Hepatocyte (in vitro differentiated cells): Measurements from ENCODE around the gene TBPL1. TPM values are rescaled to one million over a fixed set of nuclear protein-coding genes. Genes with fewer than 3 reads are reported as not detected.

Experiments used
- DNase-seq: peaks from one replicate; pipeline ENCODE4 v3.0.0-alpha.2; 2016; ENCODE audit warnings: low spot score
- H2AFZ ChIP-seq: fragments of 200-600 bp; sonication (generic); 2 replicates; pipeline ENCODE4 v1.6.0; 2016; ENCODE audit warnings: antibody characterized with exemption, mild to moderate bottlenecking
- H3K27ac ChIP-seq: fragments of 200-600 bp; sonication (generic); 2 replicates; pipeline ENCODE4 v1.5.1; 2016; ENCODE audit warnings: mild to moderate bottlenecking
- H3K27me3 ChIP-seq: fragments of 200-600 bp; sonication (generic); 2 replicates; pipeline ENCODE4 v1.6.1; 2016
- H3K36me3 ChIP-seq: fragments of 200-600 bp; sonication (generic); replicated peaks from 2 replicates; pipeline ENCODE4 v1.5.1; 2016; ENCODE audit warnings: low read depth; ENCODE audit not compliant: insufficient read depth
- H3K4me1 ChIP-seq: fragments of 200-600 bp; sonication (generic); 2 replicates; pipeline ENCODE4 v1.5.1; 2016; ENCODE audit warnings: mild to moderate bottlenecking, moderate library complexity; ENCODE audit not compliant: insufficient read depth
- H3K4me2 ChIP-seq: fragments of 200-600 bp; sonication (generic); 2 replicates; pipeline ENCODE4 v1.6.0; 2016
- H3K4me3 ChIP-seq: fragments of 200-600 bp; sonication (generic); 2 replicates; pipeline ENCODE4 v1.5.1; 2016; ENCODE audit warnings: mild to moderate bottlenecking
- H3K79me2 ChIP-seq: fragments of 200-600 bp; sonication (generic); 2 replicates; pipeline ENCODE4 v1.6.0; 2017; ENCODE audit warnings: mild to moderate bottlenecking
- H3K9me2 ChIP-seq: fragments of 200-600 bp; sonication (generic); replicated peaks from 2 replicates; pipeline ENCODE4 v1.6.0; 2017; ENCODE audit warnings: mild to moderate bottlenecking; ENCODE audit not compliant: insufficient read depth
- H3K9me3 ChIP-seq: fragments of 200-600 bp; sonication (generic); 2 replicates; pipeline ENCODE4 v1.5.1; 2016; ENCODE audit warnings: low read depth, mild to moderate bottlenecking
- H4K20me1 ChIP-seq: fragments of 200-600 bp; sonication (generic); 2 replicates; pipeline ENCODE4 v1.6.0; 2016; ENCODE audit warnings: mild to moderate bottlenecking; ENCODE audit not compliant: insufficient read depth, poor library complexity, severe bottlenecking
- CTCF ChIP-seq: fragments of 200-600 bp; sonication (generic); IDR thresholded peaks from 2 replicates; pipeline ENCODE4 v1.5.1; 2016; ENCODE audit warnings: antibody characterized with exemption, mild to moderate bottlenecking; ENCODE audit not compliant: poor library complexity
- EZH2 ChIP-seq: fragments of 200-600 bp; sonication (generic); IDR thresholded peaks from 2 replicates; pipeline ENCODE4 v1.6.1; 2016; ENCODE audit warnings: antibody characterized with exemption, mild to moderate bottlenecking, borderline replicate concordance
- EZH2phosphoT487 ChIP-seq: fragments of 200-600 bp; sonication (generic); IDR thresholded peaks from one replicate; pipeline ENCODE4 v1.6.1; 2018; ENCODE audit warnings: antibody characterized with exemption, mild to moderate bottlenecking, low read depth, moderate library complexity; ENCODE audit not compliant: unreplicated experiment, severe bottlenecking
- WGBS: methylation state at CpG from one replicate; pipeline ENCODE4 v1.1.6; 2016; ENCODE audit warnings: low lambda C conversion rate; ENCODE audit errors: missing lambda C conversion rate; 5-methylcytosine and 5-hydroxymethylcytosine counted together
- polyA plus RNA-seq: library from polyadenylated mRNA; unstranded; fragments of >200 nt; fragmentation: Nextera tagmentation; extraction: Ambion mirVana; gene quantifications from 2 replicates; pipeline ENCODE4 v1.2.1, GENCODE V29; 2016
- total RNA-seq: library from RNA; depleted of rRNA; stranded (reverse); fragments of >200 nt; gene quantifications from 2 replicates; pipeline ENCODE4 v1.2.3, GENCODE V29; 2014

TBPL1 gene
- total and polyA plus RNA-seq, 2 experiments from 2014 or later: 26.2 to 36.8 TPM

- Histone ChIP-seq H4K20me1 (peaks cover 16% of the 10 kb centered on the region), H3K27me3 (no peaks in the 10 kb centered on the region), H3K36me3 (no peaks in the 10 kb centered on the region), H3K9me3 (no peaks in the 10 kb centered on the region), H3K9me2 (no peaks in the 10 kb centered on the region), H3K27ac (no peak overlapping the region), H3K4me2 (no peak overlapping the region), H2AFZ (no peak overlapping the region), H3K79me2 (peaks cover 96% of the 10 kb centered on the region), H3K4me3 (no peak overlapping the region), H3K4me1 (no peaks in the 10 kb centered on the region)
- DNase-seq: no peak
- no peak for TF ChIP-seq CTCF
- 87% methylated on average over 2 of the region's 2 CpGs for WGBS
Measured at GRCh38 chr6:133957780-133958242, 4.8 kb downstream of the TBPL1 start.

GRCh38 chr6:133958791-133959190 lies 5.8 kb downstream of the TBPL1 start:
- WGBS: 94% methylated on average over 3 of the region's 3 CpGs
- DNase-seq: no peak
- no peak overlapping the region for H3K4me2 ChIP-seq
- H3K79me2 ChIP-seq: peaks cover 98% of the 10 kb centered on the region
- H3K9me3 ChIP-seq: no peaks in the 10 kb centered on the region
- H2AFZ ChIP-seq: no peak overlapping the region
- H4K20me1 ChIP-seq: peaks cover 13% of the 10 kb centered on the region
- TF ChIP-seq EZH2 (no peak), CTCF (no peak), EZH2phosphoT487 (no peak)
- H3K4me3 ChIP-seq: no peak overlapping the region
- no peaks in the 10 kb centered on the region for H3K27me3 ChIP-seq
- no peaks in the 10 kb centered on the region for H3K9me2 ChIP-seq
- no peaks in the 10 kb centered on the region for H3K4me1 ChIP-seq
- no peak overlapping the region for H3K27ac ChIP-seq
- no peaks in the 10 kb centered on the region for H3K36me3 ChIP-seq

- Histone ChIP-seq H3K27me3 (no peaks in the 10 kb centered on the region), H3K27ac (no peak overlapping the region), H3K4me3 (no peak overlapping the region), H2AFZ (no peak overlapping the region), H3K79me2 (peaks cover 94% of the 10 kb centered on the region), H3K9me3 (no peaks in the 10 kb centered on the region), H3K9me2 (no peaks in the 10 kb centered on the region), H3K36me3 (no peaks in the 10 kb centered on the region), H3K4me1 (no peaks in the 10 kb centered on the region), H3K4me2 (no peak overlapping the region), H4K20me1 (peaks cover 10% of the 10 kb centered on the region)
- no peak for TF ChIP-seq EZH2
- TF ChIP-seq EZH2phosphoT487: no peak
- no peak for TF ChIP-seq CTCF
- 87% methylated on average over 4 of the region's 4 CpGs for WGBS
- DNase-seq: no peak
Measured at GRCh38 chr6:133959667-133960368, 6.8 kb downstream of the TBPL1 start.

- no peaks in the 10 kb centered on the region for H3K9me2 ChIP-seq
- no peaks in the 10 kb centered on the region for H3K27me3 ChIP-seq
- TF ChIP-seq EZH2 (no peak), CTCF (no peak), EZH2phosphoT487 (no peak)
- H4K20me1 ChIP-seq: peaks cover 3% of the 10 kb centered on the region
- H3K4me1 ChIP-seq: no peaks in the 10 kb centered on the region
- H3K4me2 ChIP-seq: no peak overlapping the region
- 85% methylated on average over 7 of the region's 7 CpGs for WGBS
- no peaks in the 10 kb centered on the region for H3K36me3 ChIP-seq
- no peak overlapping the region for H3K4me3 ChIP-seq
- no peak overlapping the region for H3K27ac ChIP-seq
- no peaks in the 10 kb centered on the region for H3K9me3 ChIP-seq
- H2AFZ ChIP-seq: no peak overlapping the region
- DNase-seq: no peak
- peaks cover 78% of the 10 kb centered on the region for H3K79me2 ChIP-seq
Measured at GRCh38 chr6:133961831-133962230, 8.8 kb downstream of the TBPL1 start.
